Body of pancreas (tissue), 4 donors: ENCODE data around the gene MAPK7. TPM values are rescaled to one million over a fixed set of nuclear protein-coding genes. Genes with fewer than 3 reads are reported as not detected.
A peak's percentile ranks its signal among the peaks of the same experiment; 100 is the strongest.

Source experiments
- ATAC-seq: fragments of 150-250 bp; one replicate; pipeline ENCODE4 v1.9.1; 2016
- DNase-seq, 4 donors: peaks; one replicate each; pipeline ENCODE4 v3.0.0-alpha.2; 2019
- H3K27ac ChIP-seq, 4 donors: fragments of 200-600 bp; sonication (generic); 1 replicate in 3 of 4; 2 replicates in 1 of 4; pipeline versions ENCODE4 v1.5.1 to v1.6.1; 2016 to 2019; ENCODE audit warnings: mild to moderate bottlenecking in 1 of 4, mixed read lengths in 1 of 4, moderate library complexity in 1 of 4
- H3K27me3 ChIP-seq, 2 donors: fragments of 200-600 bp; sonication (generic); one replicate each; pipeline ENCODE4 v1.6.0; 2016; ENCODE audit warnings: mild to moderate bottlenecking in 1 of 2
- H3K36me3 ChIP-seq, 2 donors: fragments of 200-600 bp; sonication (generic); replicated peaks in 1 of 2; 2 replicates each; pipeline ENCODE4 v1.5.1; 2016; ENCODE audit warnings: low read depth in 2 of 2; ENCODE audit not compliant: insufficient read depth in 1 of 2
- H3K4me1 ChIP-seq: fragments of 200-600 bp; sonication (generic); one replicate; pipeline ENCODE4 v1.6.0; 2016
- H3K4me3 ChIP-seq, 2 donors: fragments of 200-600 bp; sonication (generic); 1 replicate in 1 of 2; 2 replicates in 1 of 2; pipeline ENCODE4 v1.5.1; 2016 to 2019
- H3K9me3 ChIP-seq, 3 donors: fragments of 200-600 bp; sonication (generic); 1 replicate in 2 of 3; 2 replicates in 1 of 3; pipeline ENCODE4 v1.5.1; 2016
- POLR2A ChIP-seq, 3 donors: fragments of 450-650 bp; IDR thresholded peaks; one replicate each; pipeline ENCODE4 v1.6.1; 2016; ENCODE audit warnings: antibody characterized with exemption in 3 of 3, mild to moderate bottlenecking in 2 of 3
- WGBS, 2 donors: methylation state at CpG; one replicate each; pipeline ENCODE4 v1.1.5; 2017; 5-methylcytosine and 5-hydroxymethylcytosine counted together
- intact Hi-C: fragments of 100-400 bp; cut with DNase I; formaldehyde crosslinking; loops from one replicate; pipeline ENCODE4 v1.15.1; 2023
- total RNA-seq, 2 donors: library from RNA; depleted of rRNA; stranded (reverse); fragments of >200 nt; gene quantifications; one replicate each; pipeline ENCODE4 v1.1.0, GENCODE V29; 2016
- TF ChIP-seq, protein P1 (sequence below), 7 experiments: fragments of 450-650 bp in 4 of 7; fragments of 200-600 bp in 3 of 7; sonication (generic) in 3 of 7; IDR thresholded peaks; one replicate each; pipeline ENCODE4 v1.5.1; 2016 to 2019; ENCODE audit warnings: antibody characterized with exemption in 7 of 7

The MAPK7 gene
- total RNA-seq, result 10 to 100 TPM; 10.1 to 29.3 TPM

DNA sequence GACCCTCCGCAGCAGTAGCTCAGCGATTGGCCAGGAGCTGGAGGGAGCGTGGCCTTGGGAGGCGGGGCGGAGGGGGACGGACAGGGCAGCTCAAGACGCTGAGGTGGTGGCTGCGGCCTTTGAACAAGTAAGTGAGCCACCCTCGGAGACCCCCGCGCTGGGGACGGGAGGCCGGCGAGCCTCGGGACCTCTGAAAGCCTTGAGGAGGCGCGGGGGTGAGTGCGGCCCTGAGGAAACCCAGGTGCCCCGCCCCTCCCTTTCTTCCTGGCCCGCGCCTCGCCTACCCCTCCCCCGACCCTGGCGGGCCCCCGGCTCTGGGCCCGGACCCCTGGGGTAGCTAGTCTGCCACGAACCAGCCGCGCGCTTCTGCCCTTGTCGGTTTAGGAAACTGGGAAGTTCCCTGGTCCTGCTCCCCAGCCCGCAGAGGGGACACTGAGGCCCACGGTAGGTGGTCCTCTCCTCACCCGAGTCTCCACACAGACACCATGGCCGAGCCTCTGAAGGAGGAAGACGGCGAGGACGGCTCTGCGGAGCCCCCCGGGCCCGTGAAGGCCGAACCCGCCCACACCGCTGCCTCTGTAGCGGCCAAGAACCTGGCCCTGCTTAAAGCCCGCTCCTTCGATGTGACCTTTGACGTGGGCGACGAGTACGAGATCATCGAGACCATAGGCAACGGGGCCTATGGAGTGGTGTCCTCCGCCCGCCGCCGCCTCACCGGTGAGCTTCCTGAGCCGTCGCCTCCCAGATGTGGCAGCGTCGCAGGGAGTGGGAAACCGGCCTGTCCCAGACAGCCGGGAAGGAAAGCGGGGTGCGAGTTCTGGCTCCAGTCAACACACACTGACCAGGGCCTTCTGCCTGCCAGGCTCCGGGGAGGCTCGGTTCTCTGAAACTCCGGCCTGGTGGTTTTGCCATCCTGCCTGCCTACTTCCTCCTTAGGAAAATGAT, at the start of gene MAPK7:
Gene MAPK7 (plus strand): TSS at position 83 of the 945 bp plus-strand sequence. CDS start 403 bp downstream, at position 486.
- H3K27me3 ChIP-seq, result no peaks in the 10 kb centered on the region
- H3K27ac ChIP-seq, result peak within 1 kb of the TSS; percentile 88 to 98 (median 92)
- no peaks in the 10 kb centered on the region for H3K9me3 ChIP-seq
- intact Hi-C loops, result no loop called here
- no peak for ATAC-seq
- peak within 1 kb of the TSS; percentile 71 to 76 for H3K4me3 ChIP-seq
- TF ChIP-seq, protein P1, sequence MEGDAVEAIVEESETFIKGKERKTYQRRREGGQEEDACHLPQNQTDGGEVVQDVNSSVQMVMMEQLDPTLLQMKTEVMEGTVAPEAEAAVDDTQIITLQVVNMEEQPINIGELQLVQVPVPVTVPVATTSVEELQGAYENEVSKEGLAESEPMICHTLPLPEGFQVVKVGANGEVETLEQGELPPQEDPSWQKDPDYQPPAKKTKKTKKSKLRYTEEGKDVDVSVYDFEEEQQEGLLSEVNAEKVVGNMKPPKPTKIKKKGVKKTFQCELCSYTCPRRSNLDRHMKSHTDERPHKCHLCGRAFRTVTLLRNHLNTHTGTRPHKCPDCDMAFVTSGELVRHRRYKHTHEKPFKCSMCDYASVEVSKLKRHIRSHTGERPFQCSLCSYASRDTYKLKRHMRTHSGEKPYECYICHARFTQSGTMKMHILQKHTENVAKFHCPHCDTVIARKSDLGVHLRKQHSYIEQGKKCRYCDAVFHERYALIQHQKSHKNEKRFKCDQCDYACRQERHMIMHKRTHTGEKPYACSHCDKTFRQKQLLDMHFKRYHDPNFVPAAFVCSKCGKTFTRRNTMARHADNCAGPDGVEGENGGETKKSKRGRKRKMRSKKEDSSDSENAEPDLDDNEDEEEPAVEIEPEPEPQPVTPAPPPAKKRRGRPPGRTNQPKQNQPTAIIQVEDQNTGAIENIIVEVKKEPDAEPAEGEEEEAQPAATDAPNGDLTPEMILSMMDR (IDR thresholded peaks at IDR 0.05), result no peak
- TF ChIP-seq POLR2A (IDR thresholded peaks at IDR 0.05), result no peak
- 3% methylated on average over 8 to 69 of the region's 69 CpGs for WGBS, 2 donors
- DNase-seq, result peak in 1 of 4 donors; percentile 27
- peaks cover 0 to 12% of the 10 kb centered on the region in 2 donors for H3K36me3 ChIP-seq
- peaks cover 16% of the 10 kb centered on the region for H3K4me1 ChIP-seq

DNA sequence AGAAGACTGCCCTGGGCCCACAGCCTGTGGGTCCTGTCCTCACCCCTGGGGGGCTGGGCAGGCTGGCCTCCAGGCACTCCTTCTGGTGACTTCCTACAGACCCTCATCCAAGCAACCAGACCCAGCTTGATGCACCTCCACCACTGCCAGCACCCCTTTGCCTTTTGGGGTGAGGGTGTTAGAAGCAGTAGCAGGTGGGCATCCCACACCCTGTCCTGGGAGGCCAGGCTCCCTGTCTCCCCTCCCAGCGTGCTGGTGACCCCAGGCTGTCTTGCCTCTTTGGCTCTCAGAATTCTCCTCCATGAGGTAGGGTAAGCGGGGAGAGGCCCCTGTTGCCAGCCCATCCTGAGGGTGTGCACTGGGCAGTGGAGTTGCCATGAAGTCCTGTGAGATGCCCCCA, 49.2 kb upstream of the MAPK7 start:
- H3K9me3 ChIP-seq, result no peaks in the 10 kb centered on the region
- intact Hi-C loops, result no loop called here
- no peak overlapping the region for H3K27ac ChIP-seq
- no peak for DNase-seq
- H3K4me1 ChIP-seq, result no peaks in the 10 kb centered on the region
- WGBS, 2 donors, result 86 to 97% methylated on average over 1 to 2 of the region's 2 CpGs
- TF ChIP-seq, protein P1 (IDR thresholded peaks at IDR 0.05), result no peak
- no peak for TF ChIP-seq POLR2A (IDR thresholded peaks at IDR 0.05)
- no peak overlapping the region for H3K4me3 ChIP-seq
- H3K36me3 ChIP-seq, result no peaks in the 10 kb centered on the region
- H3K27me3 ChIP-seq, result no peaks in the 10 kb centered on the region
- no peak for ATAC-seq

- DNase-seq, result no peak
- WGBS, 2 donors, result 94 to 100% methylated on average over 2 of the region's 2 CpGs
- no peaks in the 10 kb centered on the region for H3K27me3 ChIP-seq
- no peaks in the 10 kb centered on the region for H3K36me3 ChIP-seq
- no peaks in the 10 kb centered on the region for H3K4me1 ChIP-seq
- no peak overlapping the region for H3K27ac ChIP-seq
- intact Hi-C loops, result no loop called here
- no peak for ATAC-seq
- H3K9me3 ChIP-seq, result no peaks in the 10 kb centered on the region
- TF ChIP-seq, protein P1 (IDR thresholded peaks at IDR 0.05), result no peak
- no peak for TF ChIP-seq POLR2A (IDR thresholded peaks at IDR 0.05)
- no peak overlapping the region for H3K4me3 ChIP-seq
Measured at GRCh38 chr17:19329839-19330238, 48.5 kb upstream of the MAPK7 start.

DNA sequence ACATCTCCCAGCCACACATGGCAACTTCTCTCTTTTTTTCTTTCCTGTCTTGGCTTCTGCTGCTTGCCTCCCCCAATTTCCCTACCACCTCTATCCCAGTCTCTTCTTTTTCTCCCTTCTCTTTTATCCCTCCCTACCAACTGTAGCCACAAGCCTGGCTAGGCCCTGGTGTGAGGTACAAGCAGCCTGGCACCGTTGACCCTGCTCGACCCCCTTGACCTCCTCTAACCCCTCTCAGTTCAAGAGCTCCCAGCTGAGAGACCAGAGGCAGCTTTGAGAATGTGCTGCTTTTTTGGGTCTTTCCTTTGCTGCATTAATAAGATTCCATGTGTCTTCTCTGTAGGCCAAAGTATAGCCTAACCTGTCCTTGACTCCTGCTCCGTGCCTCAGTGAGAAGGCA, 48.0 kb upstream of the MAPK7 start:
- Histone ChIP-seq H3K4me3 (no peak overlapping the region), H3K27me3 (no peaks in the 10 kb centered on the region), H3K9me3 (no peaks in the 10 kb centered on the region), H3K36me3 (no peaks in the 10 kb centered on the region), H3K27ac (no peak overlapping the region), H3K4me1 (no peaks in the 10 kb centered on the region)
- 83 to 91% methylated on average over 3 of the region's 3 CpGs for WGBS, 2 donors
- intact Hi-C loops, result no loop called here
- ATAC-seq (no peak), DNase-seq (no peak)
- no peak for TF ChIP-seq POLR2A (IDR thresholded peaks at IDR 0.05)
- TF ChIP-seq, protein P1 (IDR thresholded peaks at IDR 0.05), result no peak
